Left renal cortex interstitium (tissue), 4 donors: Measurements from ENCODE around the gene IL17B. TPM values are rescaled to one million over a fixed set of nuclear protein-coding genes. Genes with fewer than 3 reads are reported as not detected.

Experiments used
- DNase-seq, 4 donors: peaks; one replicate each; pipeline ENCODE4 v3.0.0-alpha.2; 2013; ENCODE audit warnings: low read depth in 4 of 4, low spot score in 2 of 4, missing footprints in 1 of 4
- polyA plus RNA-seq, 4 donors: library from polyadenylated mRNA; unstranded; fragments of 120-200 nt; gene quantifications; one replicate each; pipeline ENCODE4 v1.2.1, GENCODE V29; 2013; ENCODE audit not compliant: insufficient read length in 4 of 4

The IL17B gene
- polyA plus RNA-seq, 4 donors, result 1.1 to 2.2 (median 1.6) TPM

GRCh38 chr5:149381261-149381985, 2.3 kb upstream of the IL17B start:
- DNase-seq, result no peak

GRCh38 chr5:149380466-149381121, 1.5 kb upstream of the IL17B start:
- DNase-seq, result no peak

GRCh38 chr5:149379818-149380374, 804 bp upstream of the IL17B start:
- DNase-seq, result peak in 1 of 4 donors; percentile 50

DNA sequence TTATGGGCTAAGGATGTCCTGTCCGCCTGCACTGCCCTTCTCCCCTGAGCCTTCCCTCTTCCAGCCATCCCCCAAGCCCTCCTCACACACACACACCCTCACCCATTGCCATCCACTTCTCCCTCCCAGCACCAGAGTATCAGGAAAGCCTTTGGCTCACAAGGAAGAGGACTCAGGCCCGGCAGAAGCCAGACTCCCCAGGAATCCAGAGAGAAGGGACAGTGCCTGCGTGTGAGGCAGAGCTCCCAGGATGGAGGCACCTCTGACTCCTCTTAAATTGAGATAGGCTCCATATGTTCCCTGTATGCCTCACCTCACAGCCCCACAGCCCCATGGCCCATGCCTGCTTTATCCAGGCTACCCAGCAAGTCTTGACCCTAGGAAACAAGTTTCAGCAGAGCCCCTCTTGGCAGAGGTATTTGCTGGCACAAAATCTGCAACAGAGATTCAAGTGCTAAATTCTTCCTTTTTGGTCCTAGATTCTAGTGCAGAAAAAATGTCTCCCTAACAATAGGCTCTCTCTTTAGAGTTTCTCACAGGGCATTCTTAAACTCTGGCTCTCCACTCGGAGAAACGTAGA, 761 bp downstream of the IL17B start:
- no peak for DNase-seq

DNA sequence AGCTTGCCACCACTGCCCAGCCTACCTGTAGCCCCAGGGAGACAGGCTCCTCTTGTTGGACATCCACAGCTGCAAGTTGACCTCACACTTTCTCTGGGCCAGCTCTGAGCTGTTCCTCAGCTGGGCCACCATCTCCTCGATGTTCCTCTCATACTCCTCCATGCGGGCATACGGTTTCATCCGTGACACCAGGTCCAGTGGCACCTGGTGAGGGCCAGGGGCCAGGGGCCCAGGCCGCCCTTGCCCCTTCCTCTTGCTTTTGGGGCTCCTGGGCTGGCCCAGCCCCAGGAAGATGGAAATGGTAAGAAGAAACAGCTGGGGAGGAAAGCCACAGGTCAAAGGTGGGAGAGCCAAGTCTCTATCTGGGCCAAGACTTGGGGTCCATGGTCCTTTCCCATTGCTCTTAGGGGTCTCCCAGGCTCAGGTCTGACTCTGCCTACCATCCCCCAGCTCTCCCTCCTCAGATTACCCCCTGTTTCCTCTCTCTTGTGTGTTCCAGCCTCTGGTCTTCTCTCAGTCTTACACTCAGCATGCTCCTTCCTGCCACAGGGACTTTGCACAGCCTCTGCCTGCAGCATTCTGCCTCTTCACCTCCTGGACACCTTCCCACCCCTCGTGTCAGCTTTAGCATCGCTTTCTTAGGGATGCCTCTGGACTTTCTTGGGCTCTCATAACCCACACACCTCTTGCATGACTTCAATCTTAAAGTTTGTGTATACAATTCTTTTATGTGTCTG, 2.2 kb downstream of the IL17B start:
- DNase-seq, result no peak

DNA sequence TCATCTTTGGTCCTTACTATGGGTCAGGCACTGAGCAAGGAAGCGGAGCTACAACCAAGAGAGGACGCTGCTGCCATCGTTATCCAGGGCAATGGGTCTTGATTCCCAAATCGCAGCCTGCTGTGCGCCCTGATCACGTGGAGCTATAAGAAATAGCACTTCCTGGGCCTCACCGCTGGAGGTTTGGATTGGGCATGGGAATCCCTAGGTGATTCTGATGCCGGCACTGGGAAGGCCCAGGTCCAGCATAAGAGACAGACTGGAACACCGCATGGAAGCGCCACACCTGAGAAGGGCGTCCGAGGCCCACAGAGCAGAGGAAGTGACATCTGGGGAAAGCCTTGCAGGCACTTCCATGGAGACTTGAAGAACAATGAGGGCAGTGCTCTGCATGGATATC, 3.0 kb downstream of the IL17B start:
- no peak for DNase-seq

- DNase-seq, result no peak
Measured at GRCh38 chr5:149375434-149375833, 3.7 kb downstream of the IL17B start.

DNA sequence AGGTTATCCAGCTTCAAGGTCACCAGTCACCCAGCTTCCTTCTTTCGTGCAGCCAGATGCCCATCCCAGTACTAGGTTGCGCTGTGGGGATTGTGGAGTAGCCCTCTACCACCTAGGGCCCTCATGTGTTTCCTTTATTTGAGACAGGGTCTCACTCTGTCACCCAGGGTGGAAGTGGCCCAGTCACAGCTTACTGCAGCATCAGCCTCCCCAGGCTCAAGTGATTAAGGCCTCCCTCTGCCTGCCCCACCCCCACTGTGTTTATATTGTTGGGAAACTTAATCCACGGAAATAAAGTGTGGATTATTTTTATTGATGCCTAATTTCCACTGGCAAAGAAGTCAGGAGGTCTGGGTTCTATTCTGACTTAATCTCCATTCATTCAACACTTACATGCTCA, 4.3 kb downstream of the IL17B start:
- DNase-seq, result no peak

DNA sequence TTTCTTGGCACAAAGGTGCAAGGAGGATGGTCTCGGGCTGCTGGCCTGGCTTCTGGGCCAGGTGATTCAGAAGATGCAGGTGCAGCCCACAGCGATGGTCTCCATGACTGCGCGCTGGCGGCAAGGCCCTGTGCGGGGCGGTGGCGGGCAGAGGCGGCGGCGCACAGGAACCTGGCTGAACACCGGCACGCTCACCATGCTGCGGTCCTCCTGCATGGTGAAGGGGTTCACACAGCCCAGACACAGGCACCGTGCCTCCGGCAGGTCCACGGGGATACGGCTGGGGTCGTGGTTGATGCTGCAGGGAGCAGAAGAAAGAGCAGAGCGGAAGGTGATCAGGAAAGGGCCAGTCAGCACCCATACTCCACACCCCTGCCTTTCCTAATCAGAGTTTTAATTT, 4.8 kb downstream of the IL17B start:
- DNase-seq, result no peak

DNA sequence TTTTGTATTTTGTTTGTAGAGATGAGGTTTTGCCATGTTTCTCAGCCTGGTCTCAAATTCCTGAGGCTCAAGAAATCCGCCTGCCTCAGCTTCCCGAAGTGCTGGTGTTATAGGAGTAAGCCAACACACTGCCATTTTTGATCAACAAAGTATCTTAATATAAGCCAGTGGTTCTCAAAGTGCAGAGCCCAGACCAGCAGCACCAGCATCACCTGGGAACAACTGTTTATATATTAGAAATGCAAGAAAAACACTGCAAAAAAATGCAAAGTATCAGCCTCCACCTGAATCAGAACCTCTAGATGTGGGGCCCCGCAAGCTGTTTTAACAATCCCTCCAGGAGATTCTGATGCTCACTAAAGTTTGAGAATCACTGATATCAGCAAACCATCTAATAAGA, 6.2 kb downstream of the IL17B start:
- no peak for DNase-seq

GRCh38 chr5:149372076-149372795, 6.9 kb downstream of the IL17B start:
- DNase-seq, result no peak

GRCh38 chr5:149371296-149371962, 7.7 kb downstream of the IL17B start:
- DNase-seq, result no peak

- no peak for DNase-seq
Measured at GRCh38 chr5:149370878-149371277, 8.2 kb downstream of the IL17B start.

- DNase-seq, result no peak
Measured at GRCh38 chr5:149367972-149368645, 11.0 kb downstream of the IL17B start.

DNA sequence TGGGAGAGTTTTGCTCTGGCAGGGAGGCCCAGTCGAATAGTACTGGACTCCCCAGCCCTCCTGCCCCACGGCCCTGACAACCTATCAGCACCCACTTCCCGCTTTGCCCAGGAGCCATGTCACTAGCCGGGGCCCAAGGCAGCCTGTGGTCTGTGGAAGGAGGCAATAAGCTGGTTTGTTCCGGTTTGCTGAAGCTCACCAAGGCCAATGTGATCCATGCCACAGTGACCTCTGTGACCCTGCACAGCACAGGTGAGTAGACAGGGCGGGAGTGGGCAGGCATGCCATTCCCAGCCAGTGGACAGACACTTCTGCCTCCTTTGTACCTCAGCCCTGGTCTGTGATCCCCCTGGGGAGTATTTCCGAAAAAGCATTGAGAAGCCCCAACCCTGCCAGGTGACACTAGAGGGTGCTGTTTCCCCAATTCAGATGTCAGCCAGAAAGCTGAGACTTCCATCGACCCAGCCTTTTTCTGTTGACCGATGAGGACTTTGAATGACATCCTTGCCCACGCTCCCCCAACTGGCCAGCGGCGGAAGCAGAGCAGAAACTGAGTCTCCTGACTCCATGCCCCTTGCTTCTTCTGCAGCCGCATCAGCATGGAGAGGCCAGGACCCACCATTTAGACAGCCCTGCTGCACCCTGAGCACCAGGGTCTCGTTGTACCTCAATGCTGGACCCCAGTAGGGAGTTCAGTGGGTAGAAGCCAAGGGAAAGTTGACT, 11.7 kb downstream of the IL17B start:
- DNase-seq, result peak in 1 of 4 donors; percentile 62

GRCh38 chr5:149366169-149366729, 12.8 kb downstream of the IL17B start:
- DNase-seq, result no peak

- DNase-seq, result no peak
Measured at GRCh38 chr5:149365418-149365817, 13.7 kb downstream of the IL17B start.

DNA sequence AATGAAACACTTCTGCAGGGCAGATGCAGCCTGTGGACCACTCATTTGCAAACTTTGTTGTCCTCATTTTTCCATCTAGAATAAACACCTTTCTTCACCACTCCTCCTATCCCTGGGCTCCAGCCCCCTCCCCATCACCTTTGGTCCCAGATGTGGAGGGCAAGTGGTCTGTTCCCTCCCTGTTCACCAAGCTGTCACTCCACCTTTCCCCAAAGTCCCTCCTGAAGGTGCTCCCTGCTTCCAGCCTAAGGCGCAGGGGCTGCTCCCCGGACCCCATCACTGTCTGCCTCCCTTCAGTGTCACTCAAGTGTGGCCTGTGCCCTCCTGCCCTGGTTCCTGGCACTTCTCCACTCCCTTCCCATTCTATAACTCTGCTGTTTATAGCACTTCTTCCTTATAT, 14.4 kb downstream of the IL17B start:
- no peak for DNase-seq
